ENCODE results near the gene TMEM161A. TPM values are rescaled to one million over a fixed set of nuclear protein-coding genes. Genes with fewer than 3 reads are reported as not detected.
A peak's percentile ranks its signal among the peaks of the same experiment; 100 is the strongest.

TMEM161A gene
- total and polyA plus RNA-seq, 2 of the 13 experiments (the other 11 are each of a cell fraction or from before 2014, with no cell fraction given): 25.9 to 31.4 TPM

- TF ChIP-seq ZNF460 (CRISPR knock-in tag; IDR thresholded peaks at IDR 0.05; ENCODE audit: borderline replicate concordance): peak; percentile 93
- TF ChIP-seq SIX4 (CRISPR knock-in tag; IDR thresholded peaks at IDR 0.05): peak; percentile 64; the same call in 1 of the 2 replicates
- peak; percentile 92 for TF ChIP-seq ZNF580 (CRISPR knock-in tag; IDR thresholded peaks at IDR 0.05; ENCODE audit: borderline replicate concordance, low read depth)
- no peak for TF ChIP-seq ZNF709 (CRISPR knock-in tag; IDR thresholded peaks at IDR 0.05)
- no peak for TF ChIP-seq HCFC1 (IDR thresholded peaks at IDR 0.05; ENCODE audit: low read depth, low read length)
- TF ChIP-seq CREB3 (CRISPR knock-in tag; IDR thresholded peaks at IDR 0.05): peak; percentile 70; the same call in 1 of the 2 replicates
- TF ChIP-seq ZBTB21 (CRISPR knock-in tag; IDR thresholded peaks at IDR 0.05): 0 out of 2 replicates have a peak, but pooled peaks have one; percentile 18
- TF ChIP-seq MNT (IDR thresholded peaks at IDR 0.05): peak; percentile 68
- TF ChIP-seq ISX (CRISPR knock-in tag; conservative IDR thresholded peaks at IDR 0.05): no peak
- 0 out of 2 replicates have a peak, but pooled peaks have one; percentile 37 for TF ChIP-seq ZNF235 (CRISPR knock-in tag; IDR thresholded peaks at IDR 0.05; ENCODE audit: borderline replicate concordance)
- TF ChIP-seq MIER3 (CRISPR knock-in tag; IDR thresholded peaks at IDR 0.05; ENCODE audit: borderline replicate concordance): peak; percentile 89
- TF ChIP-seq ZNF33B (CRISPR knock-in tag; IDR thresholded peaks at IDR 0.05): 0 out of 2 replicates have a peak, but pooled peaks have one; percentile 76
- peak; percentile 93 for TF ChIP-seq PITX1 (CRISPR knock-in tag; IDR thresholded peaks at IDR 0.05)
- TF ChIP-seq ZNF740 (CRISPR knock-in tag; IDR thresholded peaks at IDR 0.05): peak; percentile 72; the same call in 1 of the 2 replicates
- TF ChIP-seq TEAD3 (CRISPR knock-in tag; optimal IDR thresholded peaks at IDR 0.05; ENCODE audit: borderline replicate concordance): peak; percentile 98
- TF ChIP-seq ZMYM2 (CRISPR knock-in tag; IDR thresholded peaks at IDR 0.05): peak; percentile 93
- TF ChIP-seq NFE2L1 (CRISPR knock-in tag; IDR thresholded peaks at IDR 0.05; ENCODE audit: borderline replicate concordance): no peak
- TF ChIP-seq GFI1 (CRISPR knock-in tag; IDR thresholded peaks at IDR 0.05; ENCODE audit: borderline replicate concordance): peak; percentile 85
- peak; percentile 87 for TF ChIP-seq NKX3-1 (CRISPR knock-in tag; IDR thresholded peaks at IDR 0.05)
- peak; percentile 82 for TF ChIP-seq DPF2 (CRISPR knock-in tag; IDR thresholded peaks at IDR 0.05; ENCODE audit: borderline replicate concordance, low read depth)
- TF ChIP-seq GMEB1 (CRISPR knock-in tag; IDR thresholded peaks at IDR 0.05; ENCODE audit: borderline replicate concordance): peak; percentile 64; the same call in 1 of the 2 replicates
- TF ChIP-seq NCOA2 (CRISPR knock-in tag; IDR thresholded peaks at IDR 0.05): peak; percentile 92
- TF ChIP-seq HMG20B (CRISPR knock-in tag; conservative IDR thresholded peaks at IDR 0.05): peak; percentile 60; the same call in 1 of the 2 replicates
- TF ChIP-seq HOXD1 (CRISPR knock-in tag; IDR thresholded peaks at IDR 0.05): peak; percentile 89
- TF ChIP-seq PAF1 (CRISPR knock-in tag; IDR thresholded peaks at IDR 0.05): no peak
- peak; percentile 85 for TF ChIP-seq BCL6 (CRISPR knock-in tag; IDR thresholded peaks at IDR 0.05)
These were observed 41.3 kb downstream of the TMEM161A start (continued) for GRCh38 chr19:19096641-19097627.
